RWPE1 (cell line): ENCODE data around the gene DBF4B.

Source experiments
- CTCF ChIA-PET: fragments of 350-600 bp; sonication (Branson Sonifier 250); formaldehyde crosslinking; extraction: SDS; loops from one replicate; lab custom pipeline; 2021; lab: Yijun Ruan, JAX
- POLR2A ChIA-PET: fragments of 400-600 bp; formaldehyde crosslinking; extraction: SDS; loops from one replicate; lab custom pipeline; 2020; ENCODE audit warnings: antibody characterized with exemption; ENCODE audit not compliant: low non-redundant PET; lab: Yijun Ruan, JAX
- DNase-seq: peaks from one replicate; pipeline ENCODE4 v3.0.0; 2012; ENCODE audit warnings: low spot score
- H3K27ac ChIP-seq: fragments of 450-650 bp; 2 replicates; pipeline ENCODE4 v1.5.1; 2017
- TF ChIP-seq, protein P1 (sequence below): fragments of 450-650 bp; conservative IDR thresholded peaks from 2 replicates; pipeline ENCODE4 v1.5.1; 2017; ENCODE audit warnings: low read depth, mild to moderate bottlenecking

DBF4B gene

DNA sequence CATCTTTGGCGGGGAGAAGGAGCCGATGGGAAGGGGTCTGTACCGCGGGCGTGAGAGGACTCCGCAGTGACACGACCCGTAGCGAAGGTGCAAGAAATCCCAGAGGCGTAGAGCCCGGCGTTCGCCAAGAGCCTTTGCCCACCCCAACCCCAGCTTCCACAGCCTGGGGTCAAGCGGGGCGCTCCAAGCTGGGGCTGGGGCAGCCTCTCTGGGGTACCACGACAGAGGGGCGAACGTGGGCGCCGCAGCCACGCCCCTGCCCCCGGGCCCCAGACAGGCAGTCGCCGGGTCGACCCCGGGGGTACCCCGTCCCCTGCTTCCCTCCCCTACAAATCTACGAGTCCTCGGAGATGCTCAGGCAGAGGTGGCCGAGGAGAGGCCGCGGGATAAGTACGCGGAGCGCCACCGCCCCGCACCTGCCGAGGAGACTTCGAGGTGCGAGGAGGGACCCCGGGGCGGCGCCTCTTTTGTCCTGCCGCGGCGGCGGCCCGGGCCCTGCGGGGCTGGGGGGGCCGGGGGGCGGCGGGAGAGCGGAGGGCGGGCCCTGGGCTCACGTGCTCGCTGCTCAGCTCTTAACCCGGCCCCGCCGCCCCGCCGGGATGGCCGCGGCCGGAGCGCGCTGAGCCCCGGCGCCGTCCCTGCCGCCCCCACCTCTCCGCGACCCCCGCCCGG, 50.1 kb downstream of the DBF4B start, which contains the start of gene ADAM11:
ADAM11 (plus strand) TSS at position 575 of the 672 bp plus-strand sequence. CDS start 212 bp downstream, outside the sequence.
- CTCF ChIA-PET = interaction anchor here (0.9 kb wide), 1 partner anchor 20 kb away, joined by 4 read pairs; no protein-coding TSS in a partner anchor
- no peak for DNase-seq
- TF ChIP-seq, protein P1, sequence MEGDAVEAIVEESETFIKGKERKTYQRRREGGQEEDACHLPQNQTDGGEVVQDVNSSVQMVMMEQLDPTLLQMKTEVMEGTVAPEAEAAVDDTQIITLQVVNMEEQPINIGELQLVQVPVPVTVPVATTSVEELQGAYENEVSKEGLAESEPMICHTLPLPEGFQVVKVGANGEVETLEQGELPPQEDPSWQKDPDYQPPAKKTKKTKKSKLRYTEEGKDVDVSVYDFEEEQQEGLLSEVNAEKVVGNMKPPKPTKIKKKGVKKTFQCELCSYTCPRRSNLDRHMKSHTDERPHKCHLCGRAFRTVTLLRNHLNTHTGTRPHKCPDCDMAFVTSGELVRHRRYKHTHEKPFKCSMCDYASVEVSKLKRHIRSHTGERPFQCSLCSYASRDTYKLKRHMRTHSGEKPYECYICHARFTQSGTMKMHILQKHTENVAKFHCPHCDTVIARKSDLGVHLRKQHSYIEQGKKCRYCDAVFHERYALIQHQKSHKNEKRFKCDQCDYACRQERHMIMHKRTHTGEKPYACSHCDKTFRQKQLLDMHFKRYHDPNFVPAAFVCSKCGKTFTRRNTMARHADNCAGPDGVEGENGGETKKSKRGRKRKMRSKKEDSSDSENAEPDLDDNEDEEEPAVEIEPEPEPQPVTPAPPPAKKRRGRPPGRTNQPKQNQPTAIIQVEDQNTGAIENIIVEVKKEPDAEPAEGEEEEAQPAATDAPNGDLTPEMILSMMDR = no peak
- POLR2A ChIA-PET = no interaction called here
- no peak within 1 kb of the TSS for H3K27ac ChIP-seq

- TF ChIP-seq, protein P1 = no peak
- no peak for DNase-seq
- ChIA-PET CTCF (interaction anchor here (0.9 kb wide), 2 partner anchors 20 to 88 kb away, joined by 3 to 4 read pairs; partner anchors contain the start of gene HIGD1B), POLR2A (no interaction called here)
- no peak overlapping the region for H3K27ac ChIP-seq
Measured at GRCh38 chr17:44759086-44759915, 50.8 kb downstream of the DBF4B start.

DNA sequence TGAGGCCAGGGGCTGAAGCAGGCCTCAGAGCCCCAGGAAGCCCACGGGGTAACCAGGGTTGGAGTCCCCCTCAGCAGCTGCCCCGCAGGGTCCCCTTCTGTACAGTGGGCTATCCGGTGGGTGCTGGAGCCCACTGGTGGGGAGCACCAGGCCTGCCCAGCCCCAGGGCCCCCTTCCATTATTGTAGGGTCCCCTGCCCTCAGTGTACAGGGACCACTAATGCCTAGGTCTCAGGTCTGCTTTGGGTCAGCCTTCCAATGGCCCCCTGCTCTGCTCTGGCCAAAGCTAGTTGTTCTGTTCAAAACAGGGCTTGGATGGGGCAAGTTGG, 51.4 kb downstream of the DBF4B start:
- TF ChIP-seq, protein P1 = no peak
- H3K27ac ChIP-seq = no peak overlapping the region
- DNase-seq = no peak
- POLR2A ChIA-PET = no interaction called here
- CTCF ChIA-PET = interaction anchor here (0.9 kb wide), 2 partner anchors 19 to 88 kb away, joined by 3 to 4 read pairs; partner anchors contain the start of gene HIGD1B

GRCh38 chr17:44760474-44761308, 52.2 kb downstream of the DBF4B start:
- TF ChIP-seq, protein P1 = no peak
- no peak overlapping the region for H3K27ac ChIP-seq
- ChIA-PET POLR2A (no interaction called here), CTCF (interaction anchor here (1.2 kb wide), 1 partner anchor 14 kb away, joined by 5 read pairs; no protein-coding TSS in a partner anchor)
- DNase-seq = no peak

GRCh38 chr17:44761932-44762810, 53.7 kb downstream of the DBF4B start:
- no peak overlapping the region for H3K27ac ChIP-seq
- CTCF ChIA-PET = interaction anchor here (0.6 to 1.2 kb wide), 3 partner anchors 13 to 277 kb away, joined by 4 to 5 read pairs (median 4); no protein-coding TSS in a partner anchor
- TF ChIP-seq, protein P1 = no peak
- POLR2A ChIA-PET = no interaction called here
- DNase-seq = no peak
